ENCODE data around the gene OR7G3.

Gene OR7G3

DNA sequence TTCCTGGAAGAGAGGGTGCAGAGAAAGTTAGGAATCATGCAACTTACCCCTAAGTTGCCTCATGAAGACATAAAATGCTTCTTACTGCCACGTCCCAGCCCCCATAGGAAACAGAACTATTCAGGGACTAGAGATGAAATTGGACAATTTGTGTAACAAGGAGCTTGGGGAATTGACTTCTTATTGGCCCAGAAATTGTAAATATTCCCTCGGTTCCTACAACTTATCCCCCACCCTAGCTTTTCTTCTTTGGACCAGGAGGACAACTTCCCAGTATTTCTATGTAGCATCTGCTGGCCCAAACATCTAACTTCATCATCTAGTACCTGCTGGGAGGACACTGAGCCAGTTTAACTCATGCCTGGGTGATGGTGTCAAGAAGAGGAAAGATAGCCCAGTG, 40.0 kb downstream of the OR7G3 start, which contains the start of gene OR1M1:
Gene OR1M1, plus strand, starts transcription at position 301 of the 400 bp plus-strand sequence. CDS start 6,184 bp downstream, outside the sequence.
- no peak for DNase-seq

DNA sequence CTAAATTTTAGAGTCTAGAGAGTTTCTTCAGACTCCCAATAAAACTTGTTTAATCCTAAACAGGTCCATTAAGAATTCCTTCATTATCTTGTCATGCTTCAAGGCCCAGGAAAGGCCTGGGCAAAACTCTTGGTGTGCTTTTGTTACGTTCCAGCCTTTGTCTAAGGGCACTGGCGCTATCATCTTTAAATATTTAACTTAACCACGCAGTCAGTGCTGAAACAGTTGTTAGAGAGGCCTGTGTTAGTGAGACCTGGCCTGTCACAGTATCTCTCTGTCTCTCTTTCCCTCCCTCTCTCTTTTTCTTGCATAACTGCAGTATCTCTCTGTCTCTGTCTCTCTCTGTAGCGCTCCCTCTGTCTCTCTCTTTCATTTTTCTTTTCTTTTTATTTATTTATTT, 48.1 kb downstream of the OR7G3 start:
- no peak for DNase-seq

DNA sequence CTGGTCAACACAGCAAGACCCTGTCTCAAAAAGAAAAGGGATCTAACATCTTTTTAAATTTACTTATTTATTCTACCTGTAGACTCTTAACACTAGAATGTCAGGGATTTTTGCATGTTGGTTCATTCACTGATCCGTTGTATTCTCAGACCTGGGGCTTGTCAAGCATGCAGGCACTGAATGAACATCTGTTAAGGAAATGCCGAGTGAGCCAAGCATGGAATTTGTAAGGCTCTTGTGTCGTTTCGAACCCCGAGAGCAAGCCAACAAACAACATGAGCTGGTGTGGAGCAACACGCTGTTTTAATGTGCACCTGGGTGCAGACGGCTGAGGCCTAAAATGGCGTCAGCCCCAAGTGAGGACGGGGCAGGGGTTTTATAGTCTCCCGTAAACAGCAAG, 49.8 kb downstream of the OR7G3 start:
- no peak for DNase-seq
